Vagina (tissue), 2 donors: ENCODE data around the gene FAM3A.

Experiments used
- CTCF ChIP-seq, 3 experiments: fragments of 450-650 bp in 2 of 3; fragments of 200-600 bp in 1 of 3; sonication (generic) in 1 of 3; IDR thresholded peaks; one replicate each; pipeline ENCODE4 v1.5.1; 2017 to 2019; ENCODE audit warnings: antibody characterized with exemption in 3 of 3, mild to moderate bottlenecking in 2 of 3, moderate library complexity in 2 of 3
- POLR2AphosphoS5 ChIP-seq, 2 donors: sonication (generic); formaldehyde crosslinking; IDR thresholded peaks; one replicate each; pipeline ENCODE4 v1.9.0; 2017; ENCODE audit warnings: antibody characterized with exemption in 2 of 2, mild to moderate bottlenecking in 2 of 2, low read depth in 1 of 2; ENCODE audit not compliant: insufficient read depth in 1 of 2

DNA sequence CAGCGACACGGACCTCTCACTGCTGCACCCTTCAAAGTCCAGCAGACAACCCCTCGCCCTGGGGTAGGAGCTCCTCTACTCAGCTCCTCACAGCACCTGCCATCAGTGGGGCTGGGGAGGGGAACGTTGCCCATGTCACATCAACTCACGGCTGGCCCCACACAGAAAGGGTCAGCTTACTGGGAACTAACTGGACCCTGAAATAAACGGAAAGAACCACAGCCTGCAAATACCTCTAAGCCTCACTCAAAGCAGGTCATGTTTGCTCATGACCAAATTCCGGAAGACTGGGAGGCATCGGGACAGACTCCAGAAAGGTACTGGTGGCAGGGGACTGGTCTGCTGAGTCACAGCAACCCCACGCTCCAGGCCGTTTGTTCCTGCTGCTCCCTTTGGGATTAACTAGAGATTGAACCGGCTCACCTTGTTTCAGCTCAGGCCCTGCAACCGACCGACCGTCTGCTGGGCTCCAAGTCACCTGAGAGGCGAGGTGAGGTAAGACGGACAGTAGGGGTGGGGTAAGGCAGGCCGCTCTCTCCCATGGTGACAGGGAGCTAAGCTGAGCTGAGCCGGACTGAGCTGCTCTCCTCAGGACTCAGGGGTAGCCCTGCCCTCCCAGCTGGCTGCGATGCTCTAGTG is 25.0 kb upstream of the FAM3A start:
- TF ChIP-seq CTCF (IDR thresholded peaks at IDR 0.05) (no peak), POLR2AphosphoS5 (IDR thresholded peaks at IDR 0.05; ENCODE audit: insufficient read depth in 1 of 2, low read depth in 1 of 2) (no peak)
